ENCODE results near the gene GSE1.
A peak's percentile ranks its signal among the peaks of the same experiment; 100 is the strongest.

GSE1 gene

GRCh38 chr16:85686912-85687591, 73.9 kb downstream of the GSE1 start:
- DNase-seq = no peak

GRCh38 chr16:85687651-85688471, 74.7 kb downstream of the GSE1 start:
- DNase-seq = no peak

- peak; percentile 5 to 63 for DNase-seq
These were observed 75.6 kb downstream of the GSE1 start, which contains the start of gene GINS2 for GRCh38 chr16:85688586-85689284. Gene GINS2 (minus strand): TSS chr16:85688954. CDS start chr16:85688898, 56 bp downstream.

GRCh38 chr16:85689285-85689949, 76.3 kb downstream of the GSE1 start:
- DNase-seq = no peak

GRCh38 chr16:85689950-85690320, 76.8 kb downstream of the GSE1 start:
- DNase-seq = no peak

- DNase-seq = no peak
These were observed 77.4 kb downstream of the GSE1 start for GRCh38 chr16:85690469-85691064.

- DNase-seq = no peak
These were observed 82.3 kb downstream of the GSE1 start for GRCh38 chr16:85695196-85696128.

GRCh38 chr16:85696781-85697180, 83.7 kb downstream of the GSE1 start:
- no peak for DNase-seq

GRCh38 chr16:85697431-85697830, 84.3 kb downstream of the GSE1 start:
- DNase-seq = no peak

- DNase-seq = no peak
These were observed 85.4 kb downstream of the GSE1 start for GRCh38 chr16:85698459-85698891.

- DNase-seq = no peak
These were observed 85.9 kb downstream of the GSE1 start for GRCh38 chr16:85698935-85699558.

GRCh38 chr16:85699628-85700027, 86.5 kb downstream of the GSE1 start:
- no peak for DNase-seq

GRCh38 chr16:85704011-85704410, 90.9 kb downstream of the GSE1 start:
- DNase-seq = no peak

- no peak for DNase-seq
These were observed 92.1 kb downstream of the GSE1 start for GRCh38 chr16:85704900-85705846.

GRCh38 chr16:85706449-85707034, 93.4 kb downstream of the GSE1 start:
- DNase-seq = no peak

- DNase-seq = no peak
These were observed 94.5 kb downstream of the GSE1 start for GRCh38 chr16:85707528-85708095.

- no peak for DNase-seq
These were observed 95.2 kb downstream of the GSE1 start for GRCh38 chr16:85708338-85708737.

GRCh38 chr16:85709766-85710585, 96.9 kb downstream of the GSE1 start:
- no peak for DNase-seq
